Large intestine (tissue), 3 donors: ENCODE measurements around the gene P2RY6. TPM values are rescaled to one million over a fixed set of nuclear protein-coding genes. Genes with fewer than 3 reads are reported as not detected.
"Not testable (repeated sequence)": the region's sequence is repeated elsewhere in the genome, so short reads cannot be mapped to it uniquely, and the experiment has no call there.

ENCODE experiments used
- DNase-seq, 2 donors: peaks; one replicate each; pipeline versions ENCODE4 v3.0.0 to v3.0.0-alpha.2; 2013
- H3K27ac ChIP-seq: one replicate; pipeline ENCODE4 v1.5.1; 2013; ENCODE audit warnings: low read length
- H3K27me3 ChIP-seq: 2 replicates; pipeline ENCODE4 v1.6.1; 2013; ENCODE audit warnings: low read length; ENCODE audit not compliant: control insufficient read depth, insufficient read depth
- H3K36me3 ChIP-seq: 2 replicates; pipeline ENCODE4 v1.6.1; 2013; ENCODE audit warnings: low read length; ENCODE audit not compliant: control insufficient read depth, insufficient read depth
- H3K4me1 ChIP-seq: one replicate; pipeline ENCODE4 v1.6.1; 2013; ENCODE audit warnings: low read length; ENCODE audit not compliant: control insufficient read depth, insufficient read depth
- H3K4me3 ChIP-seq: one replicate; pipeline ENCODE4 v1.5.1; 2013; ENCODE audit warnings: low read length
- H3K9me3 ChIP-seq: one replicate; pipeline ENCODE4 v1.6.1; 2013; ENCODE audit warnings: mild to moderate bottlenecking, low read depth, low read length, moderate library complexity; ENCODE audit not compliant: control insufficient read depth
- WGBS: methylation state at CpG from one replicate; pipeline ENCODE4 v1.1.5; 2013; ENCODE audit warnings: low lambda C conversion rate; ENCODE audit not compliant: insufficient coverage; 5-methylcytosine and 5-hydroxymethylcytosine counted together
- polyA plus RNA-seq: library from polyadenylated mRNA; unstranded; fragments of 120-200 nt; gene quantifications from one replicate; pipeline ENCODE4 v1.2.1, GENCODE V29; 2013

Gene P2RY6
- polyA plus RNA-seq, 1 donor, result 19.9 TPM

GRCh38 chr11:73269459-73270015, 2.6 kb upstream of the P2RY6 start:
- DNase-seq, result peak; percentile 82 to 95

DNA sequence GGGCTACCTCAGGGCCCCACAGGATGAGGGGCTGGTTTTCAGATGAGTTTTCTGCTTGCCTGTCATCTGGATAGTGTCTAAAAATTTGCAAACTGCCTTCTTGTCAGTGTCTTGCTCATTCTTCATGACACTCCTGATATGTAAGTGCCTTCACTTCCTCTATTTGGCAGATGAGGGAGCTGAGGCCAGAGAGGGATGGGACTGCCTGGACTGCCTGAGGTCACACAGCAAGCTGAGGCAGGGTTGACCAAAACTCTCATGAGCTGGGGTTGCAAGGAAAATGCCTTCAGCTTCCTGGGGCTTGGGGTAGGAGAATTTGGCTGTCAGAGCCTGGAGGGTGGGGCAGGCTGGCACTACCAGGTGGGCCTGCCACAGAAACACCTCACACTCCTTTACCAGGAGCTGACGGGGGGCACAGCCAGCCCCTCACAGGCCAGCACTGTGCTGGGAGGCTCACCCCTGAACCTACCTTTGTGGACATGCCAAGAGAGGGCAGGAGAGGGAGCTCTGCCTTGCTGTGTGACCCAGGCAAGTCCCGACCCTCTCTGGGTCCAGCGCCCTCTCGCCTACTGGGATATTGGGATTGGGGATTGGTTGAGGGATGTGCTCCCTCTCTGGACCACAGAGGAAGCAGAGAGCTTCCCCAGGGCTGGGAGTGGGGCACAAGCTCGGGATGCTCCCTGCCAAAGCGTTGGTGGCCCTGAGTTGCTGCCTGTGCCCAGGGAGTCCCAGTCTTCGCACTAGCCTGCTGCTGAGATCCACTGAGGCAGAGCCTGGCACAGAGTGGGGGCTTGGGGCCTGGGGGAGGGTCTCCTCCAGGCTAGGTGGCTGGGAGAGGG, 1.9 kb upstream of the P2RY6 start:
- Histone ChIP-seq H3K36me3 (peaks cover 6% of the 10 kb centered on the region), H3K4me1 (peaks cover 96% of the 10 kb centered on the region), H3K27ac (peak overlapping the region; percentile 98), H3K27me3 (no peaks in the 10 kb centered on the region), H3K9me3 (no peaks in the 10 kb centered on the region), H3K4me3 (peak overlapping the region; percentile 16)
- WGBS, result no CpG with 5 or more reads among the region's 7 CpGs
- DNase-seq, result no peak

More at GRCh38 chr11:73269459-73270015, 2.6 kb upstream of the P2RY6 start:
- peaks cover 2% of the 10 kb centered on the region for H3K36me3 ChIP-seq
- H3K4me1 ChIP-seq, result peaks cover 89% of the 10 kb centered on the region
- H3K27ac ChIP-seq, result peak overlapping the region; percentile 98
- H3K9me3 ChIP-seq, result no peaks in the 10 kb centered on the region
- no CpG with 5 or more reads among the region's 7 CpGs for WGBS
- H3K27me3 ChIP-seq, result peaks cover 2% of the 10 kb centered on the region
- H3K4me3 ChIP-seq, result peak overlapping the region; percentile 8

- H3K4me3 ChIP-seq, result peak overlapping the region; percentile 30
- H3K4me1 ChIP-seq, result peaks cover 92% of the 10 kb centered on the region
- H3K36me3 ChIP-seq, result peaks cover 6% of the 10 kb centered on the region
- H3K27ac ChIP-seq, result peak overlapping the region; percentile 98
- no peaks in the 10 kb centered on the region for H3K27me3 ChIP-seq
- no CpG with 5 or more reads among the region's 18 CpGs for WGBS
- no peaks in the 10 kb centered on the region for H3K9me3 ChIP-seq
- peak; percentile 86 to 95 for DNase-seq
These were observed 1.2 kb upstream of the P2RY6 start for GRCh38 chr11:73270855-73271477.

DNA sequence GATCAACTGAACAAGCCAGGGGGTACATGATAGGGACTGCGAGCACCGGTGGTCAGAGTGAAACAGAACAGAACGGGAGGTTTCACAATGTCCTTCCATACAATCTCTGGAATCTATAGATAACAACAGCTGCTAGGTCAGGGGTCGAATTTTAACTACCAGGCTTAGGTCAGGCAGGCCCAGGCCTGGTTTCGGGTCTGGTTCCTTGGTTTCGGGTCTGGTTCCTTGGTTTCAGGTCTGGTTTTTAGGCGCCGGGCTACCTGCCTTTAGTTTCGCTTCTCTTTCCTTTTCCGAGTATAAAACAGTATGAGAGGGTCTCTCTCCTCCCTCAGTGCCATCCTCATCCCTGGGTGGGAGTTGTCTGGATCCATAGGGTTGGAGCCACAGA, 666 bp upstream of the P2RY6 start:
- Histone ChIP-seq H3K27ac (peak overlapping the region; percentile 98), H3K4me1 (peaks cover 87% of the 10 kb centered on the region), H3K4me3 (peak overlapping the region; percentile 30)
- not testable (repeated sequence) for H3K36me3 ChIP-seq, H3K27me3 ChIP-seq, H3K9me3 ChIP-seq, DNase-seq
- no CpG with 5 or more reads among the region's 10 CpGs for WGBS

- no peak for DNase-seq
- Histone ChIP-seq H3K36me3 (peaks cover 6% of the 10 kb centered on the region), H3K27me3 (no peaks in the 10 kb centered on the region), H3K4me1 (peaks cover 83% of the 10 kb centered on the region), H3K27ac (peak overlapping the region; percentile 98), H3K4me3 (peak overlapping the region; percentile 13), H3K9me3 (no peaks in the 10 kb centered on the region)
- WGBS, result no CpG with 5 or more reads among the region's 7 CpGs
These were observed 521 bp downstream of the P2RY6 start for GRCh38 chr11:73272680-73273038.

DNA sequence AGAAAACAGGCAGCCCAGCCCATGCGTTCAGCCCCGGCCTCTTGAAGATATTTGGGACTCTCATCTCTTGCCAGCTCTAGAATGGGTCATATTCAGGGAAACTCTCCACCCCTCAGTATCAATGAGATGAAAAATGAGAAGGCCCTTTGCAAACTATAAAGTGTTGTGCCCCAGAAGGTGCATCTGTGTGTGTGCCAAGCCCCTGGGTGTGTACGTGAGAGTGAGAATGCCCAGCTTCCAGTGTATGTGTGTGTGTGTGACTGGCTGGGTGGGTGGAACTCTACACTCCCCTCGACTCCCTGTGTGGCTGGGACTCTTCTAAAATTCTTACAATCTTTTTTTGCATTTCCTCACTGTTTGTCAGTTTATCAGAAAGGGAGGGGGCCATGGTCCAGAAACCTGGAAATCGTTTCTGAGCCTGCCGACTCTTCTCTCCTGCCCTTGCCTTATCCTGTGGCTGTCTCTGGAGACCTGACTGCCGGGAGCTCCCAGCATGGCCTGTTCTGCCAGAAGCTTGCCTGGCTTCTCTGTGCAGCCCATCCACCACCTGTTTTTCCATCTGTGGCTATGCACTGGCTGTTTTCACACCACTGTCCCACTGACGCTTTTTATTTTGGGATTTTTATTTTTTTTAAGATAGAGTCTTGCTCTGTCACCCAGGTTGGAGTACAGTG, 1.2 kb downstream of the P2RY6 start:
- Histone ChIP-seq H3K9me3 (no peaks in the 10 kb centered on the region), H3K4me1 (peaks cover 78% of the 10 kb centered on the region), H3K4me3 (peak overlapping the region; percentile 13), H3K36me3 (peaks cover 6% of the 10 kb centered on the region), H3K27me3 (no peaks in the 10 kb centered on the region), H3K27ac (peak overlapping the region; percentile 98)
- WGBS, result no CpG with 5 or more reads among the region's 8 CpGs
- DNase-seq, result peak in 1 of 2 donors; percentile 59

DNA sequence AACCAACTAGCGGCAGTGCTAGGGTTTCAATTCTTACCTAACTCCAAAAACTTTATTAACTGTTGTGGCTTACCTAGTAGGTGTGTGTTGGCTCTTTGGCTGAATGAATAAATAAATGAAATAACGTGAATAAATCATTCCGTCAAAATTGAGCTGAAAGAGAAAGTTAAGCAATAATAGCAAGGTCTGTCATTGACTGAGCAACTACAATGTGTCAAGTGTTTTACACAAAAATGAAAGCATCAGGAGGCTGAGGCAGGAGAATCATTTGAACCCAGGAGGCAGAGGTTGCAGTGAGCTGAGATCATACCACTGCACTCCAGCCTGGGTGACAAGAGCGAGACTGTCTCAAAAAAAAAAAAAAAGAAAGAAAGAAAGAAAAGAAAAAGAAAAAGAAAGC, 2.1 kb downstream of the P2RY6 start:
- Histone ChIP-seq H3K4me3 (peak overlapping the region; percentile 13), H3K27ac (peak overlapping the region; percentile 98), H3K4me1 (peaks cover 69% of the 10 kb centered on the region)
- 100% methylated on average over 2 of the region's 4 CpGs for WGBS
- not testable (repeated sequence) for H3K9me3 ChIP-seq, H3K36me3 ChIP-seq, H3K27me3 ChIP-seq, DNase-seq

DNA sequence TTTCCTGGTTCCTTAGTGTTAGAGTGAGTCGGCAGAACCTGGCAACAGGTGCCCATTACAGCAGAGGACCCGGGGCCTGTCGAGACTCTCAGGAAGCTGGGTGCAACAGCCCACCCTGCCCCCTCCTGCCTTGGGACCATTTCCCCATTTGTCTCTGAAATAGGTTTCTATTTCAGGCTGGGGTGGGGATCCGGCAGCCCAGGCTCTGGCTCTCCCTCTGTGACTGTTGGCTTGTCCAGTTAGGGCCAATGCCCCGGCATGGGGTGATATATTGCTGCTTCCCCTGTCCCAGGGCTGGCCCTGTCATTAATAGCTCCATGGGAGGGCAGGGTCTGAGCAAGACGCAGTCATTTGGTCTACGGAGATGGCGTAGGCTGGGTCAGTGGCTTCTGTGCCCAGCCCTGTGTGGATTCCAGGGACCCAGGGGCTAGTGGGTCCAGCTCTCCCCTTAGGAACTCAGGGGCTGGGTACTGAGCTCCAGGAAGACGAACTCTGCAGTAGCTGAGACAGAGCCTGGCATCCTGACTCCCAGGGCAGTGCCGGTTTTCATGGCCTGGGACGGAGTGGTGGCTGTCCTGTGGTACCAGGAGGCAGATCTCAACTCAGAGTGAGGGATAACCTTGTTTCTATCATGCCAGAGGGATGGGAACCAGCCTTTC, 2.7 kb downstream of the P2RY6 start:
- H3K4me3 ChIP-seq, result no peak overlapping the region
- H3K9me3 ChIP-seq, result no peaks in the 10 kb centered on the region
- H3K4me1 ChIP-seq, result peaks cover 65% of the 10 kb centered on the region
- WGBS, result no CpG with 5 or more reads among the region's 11 CpGs
- peak overlapping the region; percentile 98 for H3K27ac ChIP-seq
- peaks cover 6% of the 10 kb centered on the region for H3K36me3 ChIP-seq
- no peak for DNase-seq
- H3K27me3 ChIP-seq, result no peaks in the 10 kb centered on the region

GRCh38 chr11:73275381-73275750, 3.2 kb downstream of the P2RY6 start:
- peaks cover 6% of the 10 kb centered on the region for H3K36me3 ChIP-seq
- no peak for DNase-seq
- H3K27me3 ChIP-seq, result no peaks in the 10 kb centered on the region
- H3K27ac ChIP-seq, result peak overlapping the region; percentile 98
- WGBS, result no CpG with 5 or more reads among the region's 4 CpGs
- no peaks in the 10 kb centered on the region for H3K9me3 ChIP-seq
- H3K4me1 ChIP-seq, result peaks cover 64% of the 10 kb centered on the region
- H3K4me3 ChIP-seq, result no peak overlapping the region

GRCh38 chr11:73277467-73277866, 5.3 kb downstream of the P2RY6 start:
- peaks cover 65% of the 10 kb centered on the region for H3K4me1 ChIP-seq
- WGBS, result no CpG with 5 or more reads among the region's 3 CpGs

More at GRCh38 chr11:73277467-73277866, 5.3 kb downstream of the P2RY6 start:
- peaks cover 4% of the 10 kb centered on the region for H3K36me3 ChIP-seq
- H3K27me3 ChIP-seq, result no peaks in the 10 kb centered on the region
- no peak for DNase-seq
- H3K4me3 ChIP-seq, result no peak overlapping the region
- peak overlapping the region; percentile 13 for H3K27ac ChIP-seq
- H3K9me3 ChIP-seq, result no peaks in the 10 kb centered on the region
